Gastroesophageal sphincter (tissue), 4 donors: ENCODE measurements around the gene WDR31. TPM values are rescaled to one million over a fixed set of nuclear protein-coding genes. Genes with fewer than 3 reads are reported as not detected.

ENCODE experiments used
- ATAC-seq: fragments of 150-250 bp; one replicate; pipeline ENCODE4 v1.9.1; 2016; ENCODE audit warnings: mild to moderate bottlenecking, moderate library complexity
- H3K27ac ChIP-seq, 4 donors: fragments of 200-600 bp; sonication (generic) in 3 of 4; 1 replicate in 3 of 4; 2 replicates in 1 of 4; pipeline ENCODE4 v1.5.1; 2016 to 2019
- H3K27me3 ChIP-seq: fragments of 200-600 bp; sonication (generic); one replicate; pipeline ENCODE4 v1.5.1; 2019
- H3K36me3 ChIP-seq, 2 donors: fragments of 200-600 bp; sonication (generic); one replicate each; pipeline ENCODE4 v1.5.1; 2019; ENCODE audit warnings: control low read depth in 1 of 2
- H3K4me1 ChIP-seq, 3 donors: fragments of 200-600 bp; sonication (generic); 1 replicate in 2 of 3; 2 replicates in 1 of 3; pipeline ENCODE4 v1.5.1; 2016 to 2019; ENCODE audit warnings: control low read depth in 2 of 3
- H3K4me3 ChIP-seq, 2 donors: fragments of 200-600 bp; sonication (generic); one replicate each; pipeline ENCODE4 v1.5.1; 2019; ENCODE audit warnings: mild to moderate bottlenecking in 1 of 2, moderate library complexity in 1 of 2
- H3K9me3 ChIP-seq, 3 donors: fragments of 200-600 bp; sonication (generic); one replicate each; pipeline ENCODE4 v1.5.1; 2017 to 2019; ENCODE audit warnings: control low read depth in 2 of 3
- CTCF ChIP-seq, 4 experiments: fragments of 200-600 bp in 2 of 4; fragments of 450-650 bp in 2 of 4; sonication (generic) in 1 of 4; IDR thresholded peaks; one replicate each; pipeline ENCODE4 v1.5.1; 2017 to 2019; ENCODE audit warnings: antibody characterized with exemption in 4 of 4, mild to moderate bottlenecking in 2 of 4, moderate library complexity in 2 of 4
- EP300 ChIP-seq: sonication (generic); formaldehyde crosslinking; IDR thresholded peaks from one replicate; pipeline ENCODE4 v1.6.1; 2017; ENCODE audit warnings: antibody characterized with exemption, mild to moderate bottlenecking
- POLR2A ChIP-seq, 2 donors: fragments of 450-650 bp; IDR thresholded peaks; one replicate each; pipeline ENCODE4 v1.6.1; 2017; ENCODE audit warnings: antibody characterized with exemption in 2 of 2, mild to moderate bottlenecking in 2 of 2, moderate library complexity in 1 of 2
- POLR2AphosphoS5 ChIP-seq: sonication (generic); formaldehyde crosslinking; IDR thresholded peaks from one replicate; pipeline ENCODE4 v1.6.1; 2017; ENCODE audit warnings: antibody characterized with exemption
- WGBS, 2 donors: methylation state at CpG; one replicate each; pipeline ENCODE4 v1.1.5; 2018; ENCODE audit warnings: low coverage in 1 of 2; 5-methylcytosine and 5-hydroxymethylcytosine counted together
- total RNA-seq, 4 donors: library from RNA; depleted of rRNA; stranded (reverse); fragments of >200 nt; gene quantifications; one replicate each; pipeline ENCODE4 v1.1.0, GENCODE V29; 2016

The WDR31 gene
- total RNA-seq, 4 donors from 2014 or later, result 1.2 to 2.8 (median 2.3) TPM

- Histone ChIP-seq H3K36me3 (peaks cover 0 to 66% of the 10 kb centered on the region in 2 donors), H3K4me3 (peak within 1 kb of the TSS; percentile 52 to 72), H3K9me3 (no peaks in the 10 kb centered on the region), H3K4me1 (peaks cover 2 to 37% (median 11%) of the 10 kb centered on the region in 3 donors), H3K27ac (peak within 1 kb of the TSS; percentile 95 to 98 (median 96)), H3K27me3 (no peaks in the 10 kb centered on the region)
- ATAC-seq, result peak; percentile 98
- 0% methylated on average over 10 to 17 of the region's 63 CpGs for WGBS, 2 donors
- TF ChIP-seq POLR2AphosphoS5, result peak; percentile 99
- TF ChIP-seq CTCF (IDR thresholded peaks at IDR 0.05), result no peak
- TF ChIP-seq EP300, result no peak
- TF ChIP-seq POLR2A (IDR thresholded peaks at IDR 0.05), result peak; percentile 91 to 93
Measured at GRCh38 chr9:113275157-113276131, 64.6 kb downstream of the WDR31 start, which contains the start of the genes CDC26 and PRPF4. Gene CDC26, minus strand, starts transcription at chr9:113275572. Its CDS starts 3,065 bp downstream, at chr9:113272507. Gene PRPF4, plus strand, starts transcription at chr9:113275658. Its CDS starts 86 bp downstream, at chr9:113275744.

- TF ChIP-seq EP300 (no peak), POLR2A (IDR thresholded peaks at IDR 0.05) (no peak), CTCF (IDR thresholded peaks at IDR 0.05) (peak; percentile 67 to 73 (median 69))
- peak overlapping the region; percentile 45 to 98 (median 96) for H3K27ac ChIP-seq
- H3K9me3 ChIP-seq, result no peaks in the 10 kb centered on the region
- H3K4me1 ChIP-seq, result peaks cover 2 to 37% (median 11%) of the 10 kb centered on the region in 3 donors
- 0 to 3% methylated on average over 10 to 11 of the region's 15 CpGs for WGBS, 2 donors
- H3K27me3 ChIP-seq, result no peaks in the 10 kb centered on the region
- H3K36me3 ChIP-seq, result peaks cover 0 to 66% of the 10 kb centered on the region in 2 donors
- H3K4me3 ChIP-seq, result peak overlapping the region; percentile 52 to 72
- peak; percentile 0 for ATAC-seq
Measured at GRCh38 chr9:113274474-113275156, 65.5 kb downstream of the WDR31 start.

- Histone ChIP-seq H3K36me3 (peaks cover 0 to 81% of the 10 kb centered on the region in 2 donors), H3K9me3 (no peaks in the 10 kb centered on the region), H3K27me3 (no peaks in the 10 kb centered on the region), H3K4me3 (no peak overlapping the region), H3K4me1 (peaks cover 2 to 11% (median 5%) of the 10 kb centered on the region in 3 donors), H3K27ac (no peak overlapping the region)
- ATAC-seq, result no peak
- WGBS, 2 donors, result 74 to 80% methylated on average over 2 of the region's 2 CpGs
- TF ChIP-seq EP300 (no peak), POLR2A (IDR thresholded peaks at IDR 0.05) (no peak), POLR2AphosphoS5 (no peak), CTCF (IDR thresholded peaks at IDR 0.05) (no peak)
Measured at GRCh38 chr9:113269871-113270270, 70.2 kb downstream of the WDR31 start.

- no peak for ATAC-seq
- H3K9me3 ChIP-seq, result no peaks in the 10 kb centered on the region
- H3K27me3 ChIP-seq, result no peaks in the 10 kb centered on the region
- H3K27ac ChIP-seq, result no peak overlapping the region
- no peak overlapping the region for H3K4me3 ChIP-seq
- WGBS, 2 donors, result 71 to 94% methylated on average over 2 of the region's 2 CpGs
- H3K36me3 ChIP-seq, result peaks cover 0 to 85% of the 10 kb centered on the region in 2 donors
- no peak for TF ChIP-seq EP300
- no peak for TF ChIP-seq POLR2AphosphoS5
- no peak for TF ChIP-seq POLR2A (IDR thresholded peaks at IDR 0.05)
- TF ChIP-seq CTCF (IDR thresholded peaks at IDR 0.05), result no peak
- peaks cover 2 to 7% (median 4%) of the 10 kb centered on the region in 3 donors for H3K4me1 ChIP-seq
Measured at GRCh38 chr9:113269355-113269754, 70.7 kb downstream of the WDR31 start.
